Measurements from ENCODE around the gene INPP5K. TPM values are rescaled to one million over a fixed set of nuclear protein-coding genes. Genes with fewer than 3 reads are reported as not detected.

The INPP5K gene
- total RNA-seq, 1 donor from 2014 or later, result 50.0 TPM

GRCh38 chr17:1553354-1554266, 37.2 kb upstream of the INPP5K start:
- H3K27me3 Mint-ChIP-seq, result no peaks in the 10 kb centered on the region
- intact Hi-C loops (cut with micrococcal nuclease), result no loop called here
- DNase-seq, result no peak
- no peak for ATAC-seq (ENCODE audit: low read depth)
- H3K36me3 Mint-ChIP-seq (ENCODE audit: low read depth), result peaks cover 67% of the 10 kb centered on the region
- H3K4me3 Mint-ChIP-seq, result no peak overlapping the region
- H3K4me1 Mint-ChIP-seq, result peaks cover 39% of the 10 kb centered on the region
- POLR2A ChIA-PET, result interaction anchor here (0.6 kb wide), 1 partner anchor 223 kb away, joined by 3 read pairs; no protein-coding TSS in a partner anchor
- TF ChIP-seq, protein P1, sequence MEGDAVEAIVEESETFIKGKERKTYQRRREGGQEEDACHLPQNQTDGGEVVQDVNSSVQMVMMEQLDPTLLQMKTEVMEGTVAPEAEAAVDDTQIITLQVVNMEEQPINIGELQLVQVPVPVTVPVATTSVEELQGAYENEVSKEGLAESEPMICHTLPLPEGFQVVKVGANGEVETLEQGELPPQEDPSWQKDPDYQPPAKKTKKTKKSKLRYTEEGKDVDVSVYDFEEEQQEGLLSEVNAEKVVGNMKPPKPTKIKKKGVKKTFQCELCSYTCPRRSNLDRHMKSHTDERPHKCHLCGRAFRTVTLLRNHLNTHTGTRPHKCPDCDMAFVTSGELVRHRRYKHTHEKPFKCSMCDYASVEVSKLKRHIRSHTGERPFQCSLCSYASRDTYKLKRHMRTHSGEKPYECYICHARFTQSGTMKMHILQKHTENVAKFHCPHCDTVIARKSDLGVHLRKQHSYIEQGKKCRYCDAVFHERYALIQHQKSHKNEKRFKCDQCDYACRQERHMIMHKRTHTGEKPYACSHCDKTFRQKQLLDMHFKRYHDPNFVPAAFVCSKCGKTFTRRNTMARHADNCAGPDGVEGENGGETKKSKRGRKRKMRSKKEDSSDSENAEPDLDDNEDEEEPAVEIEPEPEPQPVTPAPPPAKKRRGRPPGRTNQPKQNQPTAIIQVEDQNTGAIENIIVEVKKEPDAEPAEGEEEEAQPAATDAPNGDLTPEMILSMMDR (IDR thresholded peaks at IDR 0.05), result no peak
- CTCF ChIA-PET, result interaction anchor here (0.7 to 2.9 kb wide), 2 partner anchors 37 to 76 kb away, joined by 4 to 8 read pairs; no protein-coding TSS in a partner anchor
- no peaks in the 10 kb centered on the region for H3K9me3 Mint-ChIP-seq
- no peak overlapping the region for H3K27ac Mint-ChIP-seq

DNA sequence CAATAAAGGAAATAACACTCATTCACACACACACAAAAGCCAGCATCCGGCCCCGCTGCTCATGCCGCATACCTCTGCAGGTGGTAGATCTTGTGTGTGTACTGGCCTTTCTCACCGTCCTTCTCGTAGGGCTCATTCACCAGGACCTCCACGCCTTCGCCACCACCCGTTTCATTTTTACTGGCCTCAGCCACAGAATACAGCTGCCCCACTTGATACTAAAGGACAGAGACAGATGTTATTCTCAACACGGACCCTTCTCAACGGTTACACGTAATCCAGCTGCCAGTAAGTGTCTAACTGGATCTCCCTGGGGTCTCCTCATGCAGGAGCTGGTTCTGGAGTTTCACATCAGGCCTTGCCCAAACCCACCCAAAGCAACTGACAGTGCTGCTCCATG, 36.5 kb upstream of the INPP5K start:
- ATAC-seq (ENCODE audit: low read depth) (no peak), DNase-seq (no peak)
- TF ChIP-seq, protein P1 (IDR thresholded peaks at IDR 0.05), result no peak
- Mint-ChIP-seq H3K4me1 (peaks cover 37% of the 10 kb centered on the region), H3K36me3 (ENCODE audit: low read depth) (peaks cover 74% of the 10 kb centered on the region), H3K27me3 (no peaks in the 10 kb centered on the region), H3K4me3 (no peak overlapping the region), H3K27ac (no peak overlapping the region), H3K9me3 (no peaks in the 10 kb centered on the region)
- ChIA-PET CTCF (no interaction called here), POLR2A (interaction anchor here (0.5 to 0.6 kb wide), 2 partner anchors 15 to 222 kb away, joined by 3 read pairs; no protein-coding TSS in a partner anchor)
- intact Hi-C loops (cut with micrococcal nuclease), result no loop called here

DNA sequence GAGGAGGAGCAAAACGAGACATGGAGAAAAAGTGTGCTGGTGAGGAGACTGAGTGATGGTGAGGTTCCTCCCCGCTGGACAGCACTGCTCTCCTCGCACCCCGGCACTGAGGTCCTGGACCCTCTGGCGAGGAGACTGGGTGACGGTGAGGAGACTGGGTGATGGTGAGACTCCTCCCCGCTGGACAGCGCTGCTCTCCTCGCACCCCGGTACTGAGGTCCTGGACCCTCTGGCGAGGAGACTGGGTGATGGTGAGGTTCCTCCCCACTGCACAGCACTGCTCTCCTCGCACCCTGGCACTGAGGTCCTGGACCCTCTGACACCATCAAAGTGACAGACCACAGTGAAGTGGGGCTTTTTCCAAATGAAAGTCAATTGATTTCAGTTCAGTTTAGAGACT, 35.3 kb upstream of the INPP5K start:
- Mint-ChIP-seq H3K36me3 (ENCODE audit: low read depth) (peaks cover 71% of the 10 kb centered on the region), H3K27me3 (no peaks in the 10 kb centered on the region), H3K4me1 (peaks cover 30% of the 10 kb centered on the region), H3K4me3 (no peak overlapping the region), H3K9me3 (no peaks in the 10 kb centered on the region), H3K27ac (no peak overlapping the region)
- POLR2A ChIA-PET, result no interaction called here
- CTCF ChIA-PET, result interaction anchor here (0.7 kb wide), 1 partner anchor 186 kb away, joined by 3 read pairs; no protein-coding TSS in a partner anchor
- DNase-seq, result no peak
- TF ChIP-seq, protein P1 (IDR thresholded peaks at IDR 0.05), result no peak
- ATAC-seq (ENCODE audit: low read depth), result no peak
- intact Hi-C loops (cut with micrococcal nuclease), result no loop called here

DNA sequence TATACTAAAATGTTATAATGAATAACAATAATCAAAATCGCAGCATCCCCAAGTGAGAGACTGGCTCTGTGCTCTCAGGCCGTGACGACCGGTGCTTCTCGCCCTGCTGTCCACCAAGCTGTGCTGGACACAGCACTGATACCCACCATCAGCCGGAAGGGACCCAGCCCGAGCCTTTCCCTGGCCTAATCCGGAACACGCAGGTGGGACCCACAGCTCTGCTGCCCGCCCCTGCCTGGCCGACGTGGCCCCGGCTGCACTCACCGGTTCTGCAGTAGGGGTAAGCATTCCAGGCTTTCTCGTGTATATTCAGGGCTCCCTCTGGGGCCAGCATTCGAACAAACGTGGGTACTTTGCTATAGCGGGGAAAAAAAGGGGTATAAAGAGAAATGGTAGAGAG, 31.6 kb upstream of the INPP5K start:
- Mint-ChIP-seq H3K4me1 (peaks cover 3% of the 10 kb centered on the region), H3K4me3 (no peak overlapping the region), H3K9me3 (no peaks in the 10 kb centered on the region), H3K27me3 (no peaks in the 10 kb centered on the region), H3K36me3 (ENCODE audit: low read depth) (peaks cover 81% of the 10 kb centered on the region), H3K27ac (no peak overlapping the region)
- ATAC-seq (ENCODE audit: low read depth), result no peak
- TF ChIP-seq, protein P1 (IDR thresholded peaks at IDR 0.05), result no peak
- POLR2A ChIA-PET, result no interaction called here
- intact Hi-C loops (cut with micrococcal nuclease), result no loop called here
- CTCF ChIA-PET, result interaction anchor here (0.8 to 1.6 kb wide), 2 partner anchors 15 to 270 kb away, joined by 3 to 5 read pairs; no protein-coding TSS in a partner anchor
- DNase-seq, result no peak

DNA sequence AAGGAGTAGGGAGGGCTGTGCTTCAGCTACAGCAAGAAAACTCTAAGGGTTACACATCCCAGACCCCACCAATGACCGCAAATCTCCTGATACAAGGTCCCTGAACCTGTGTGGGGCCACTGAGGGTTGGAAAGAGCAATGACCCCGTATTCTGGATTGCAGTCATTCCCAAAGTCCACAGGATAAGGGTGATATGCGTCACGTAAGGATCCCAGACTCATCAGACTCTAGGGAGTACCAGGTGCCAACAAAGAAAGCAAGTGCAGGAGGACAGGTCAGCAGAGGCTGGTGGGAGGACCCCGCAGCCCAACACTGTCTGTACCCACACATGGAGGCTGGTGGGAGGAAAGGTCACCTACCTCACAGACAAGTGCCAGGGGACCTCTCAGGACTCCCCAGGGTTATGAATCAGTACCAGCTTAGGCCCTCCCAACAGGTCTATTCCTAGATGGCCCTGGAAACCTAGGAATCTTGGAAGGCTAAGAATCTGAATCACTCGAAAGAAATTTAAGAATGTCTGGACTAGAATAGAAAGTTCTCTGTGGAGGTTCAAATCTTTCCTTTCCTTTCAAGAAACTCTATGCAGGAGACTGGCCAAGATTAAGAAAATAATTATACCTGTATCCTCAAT, 30.0 kb upstream of the INPP5K start:
- TF ChIP-seq, protein P1 (IDR thresholded peaks at IDR 0.05), result no peak
- ChIA-PET CTCF (no interaction called here), POLR2A (interaction anchor here (0.7 kb wide), 1 partner anchor 119 kb away, joined by 5 read pairs; no protein-coding TSS in a partner anchor)
- DNase-seq (no peak), ATAC-seq (ENCODE audit: low read depth) (no peak)
- intact Hi-C loops (cut with micrococcal nuclease), result no loop called here
- H3K4me3 Mint-ChIP-seq, result no peak overlapping the region
- no peak overlapping the region for H3K27ac Mint-ChIP-seq
- H3K36me3 Mint-ChIP-seq (ENCODE audit: low read depth), result peaks cover 81% of the 10 kb centered on the region
- H3K4me1 Mint-ChIP-seq, result no peaks in the 10 kb centered on the region
- no peaks in the 10 kb centered on the region for H3K9me3 Mint-ChIP-seq
- no peaks in the 10 kb centered on the region for H3K27me3 Mint-ChIP-seq
